Activated CD8-positive, alpha-beta T cell treated with anti-CD3 and anti-CD28 coated beads for 36 hours (primary cell): ENCODE results near the gene ETV1. TPM values are rescaled to one million over a fixed set of nuclear protein-coding genes. Genes with fewer than 3 reads are reported as not detected.

Experiments used
- ATAC-seq: fragments of 200-7000 bp; cut with Tn5 transposase; one replicate; pipeline ENCODE4 v1.10.0; 2021; ENCODE audit warnings: mild to moderate bottlenecking, moderate library complexity
- CTCF ChIA-PET: fragments of 350-600 bp; sonication (Branson Sonifier 250); formaldehyde crosslinking; loops from one replicate; lab custom pipeline; 2021; ENCODE audit warnings: antibody characterized with exemption; lab: Charles Lee
- POLR2A ChIA-PET: fragments of 350-600 bp; sonication (Branson Sonifier 250); formaldehyde crosslinking; loops from one replicate; lab custom pipeline; 2021; ENCODE audit warnings: antibody characterized with exemption; lab: Charles Lee
- DNase-seq: peaks from one replicate; pipeline ENCODE4 v3.0.0-alpha.2; 2020
- H3K27ac Mint-ChIP-seq: one replicate; pipeline ENCODE4 v1.8.0; 2021; ENCODE audit warnings: mild to moderate bottlenecking, mixed read lengths
- H3K27me3 Mint-ChIP-seq: one replicate; pipeline ENCODE4 v1.8.0; 2021; ENCODE audit warnings: mixed read lengths
- H3K36me3 Mint-ChIP-seq: one replicate; pipeline ENCODE4 v1.8.0; 2021; ENCODE audit warnings: low read depth, mixed read lengths
- H3K4me1 Mint-ChIP-seq: one replicate; pipeline ENCODE4 v1.8.0; 2021; ENCODE audit warnings: low read depth, mixed read lengths
- H3K4me3 Mint-ChIP-seq: one replicate; pipeline ENCODE4 v1.8.0; 2021; ENCODE audit warnings: mild to moderate bottlenecking, moderate library complexity, mixed read lengths
- H3K9me3 Mint-ChIP-seq: one replicate; pipeline ENCODE4 v1.8.0; 2021; ENCODE audit warnings: mixed read lengths
- intact Hi-C: fragments of 100-400 bp; cut with micrococcal nuclease; formaldehyde crosslinking; loops from one replicate; pipeline ENCODE4 v1.10.0; 2022
- total RNA-seq, 2 experiments: library from RNA; stranded (reverse); gene quantifications; one replicate each; pipeline ENCODE4 v1.2.3, GENCODE V29; 2021
- TF ChIP-seq, protein P1 (sequence below): fragments of 200-600 bp; IDR thresholded peaks from one replicate; pipeline ENCODE4 v1.8.0; 2022; ENCODE audit warnings: antibody characterized with exemption, mild to moderate bottlenecking

ETV1 gene
- total RNA-seq, 2 experiments from 2014 or later, result 0.18 to 0.56 TPM

GRCh38 chr7:13987395-13987794, 2.1 kb downstream of the ETV1 start:
- H3K9me3 Mint-ChIP-seq, result no peaks in the 10 kb centered on the region
- CTCF ChIA-PET, result no interaction called here
- peaks cover 2% of the 10 kb centered on the region for H3K27me3 Mint-ChIP-seq
- TF ChIP-seq, protein P1, sequence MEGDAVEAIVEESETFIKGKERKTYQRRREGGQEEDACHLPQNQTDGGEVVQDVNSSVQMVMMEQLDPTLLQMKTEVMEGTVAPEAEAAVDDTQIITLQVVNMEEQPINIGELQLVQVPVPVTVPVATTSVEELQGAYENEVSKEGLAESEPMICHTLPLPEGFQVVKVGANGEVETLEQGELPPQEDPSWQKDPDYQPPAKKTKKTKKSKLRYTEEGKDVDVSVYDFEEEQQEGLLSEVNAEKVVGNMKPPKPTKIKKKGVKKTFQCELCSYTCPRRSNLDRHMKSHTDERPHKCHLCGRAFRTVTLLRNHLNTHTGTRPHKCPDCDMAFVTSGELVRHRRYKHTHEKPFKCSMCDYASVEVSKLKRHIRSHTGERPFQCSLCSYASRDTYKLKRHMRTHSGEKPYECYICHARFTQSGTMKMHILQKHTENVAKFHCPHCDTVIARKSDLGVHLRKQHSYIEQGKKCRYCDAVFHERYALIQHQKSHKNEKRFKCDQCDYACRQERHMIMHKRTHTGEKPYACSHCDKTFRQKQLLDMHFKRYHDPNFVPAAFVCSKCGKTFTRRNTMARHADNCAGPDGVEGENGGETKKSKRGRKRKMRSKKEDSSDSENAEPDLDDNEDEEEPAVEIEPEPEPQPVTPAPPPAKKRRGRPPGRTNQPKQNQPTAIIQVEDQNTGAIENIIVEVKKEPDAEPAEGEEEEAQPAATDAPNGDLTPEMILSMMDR, result no peak
- POLR2A ChIA-PET, result no interaction called here
- DNase-seq (no peak), ATAC-seq (no peak)
- H3K4me3 Mint-ChIP-seq, result no peak overlapping the region
- intact Hi-C loops, result no loop called here
- no peak overlapping the region for H3K27ac Mint-ChIP-seq
- no peaks in the 10 kb centered on the region for H3K36me3 Mint-ChIP-seq
- H3K4me1 Mint-ChIP-seq, result no peaks in the 10 kb centered on the region

DNA sequence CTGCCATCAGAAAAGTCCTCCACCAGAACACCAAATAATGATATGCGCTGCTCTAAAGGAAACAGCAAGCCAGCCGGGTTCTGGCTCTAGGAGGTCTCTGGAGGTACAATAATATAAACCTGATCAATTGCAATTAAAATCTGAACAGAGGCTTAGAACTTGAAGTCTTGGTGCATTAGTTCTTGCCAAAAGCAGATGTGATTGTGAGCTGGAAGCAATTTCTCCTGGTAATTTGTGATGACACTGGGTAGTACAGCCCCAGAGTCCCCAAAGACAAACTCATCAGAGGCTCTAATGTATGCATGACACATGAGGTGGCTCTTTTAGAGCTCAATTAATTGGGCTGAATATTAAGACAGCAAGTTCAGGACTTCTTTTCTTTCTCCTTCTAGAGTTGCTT, 3.3 kb downstream of the ETV1 start:
- Mint-ChIP-seq H3K4me1 (no peaks in the 10 kb centered on the region), H3K9me3 (no peaks in the 10 kb centered on the region), H3K4me3 (no peak overlapping the region), H3K27ac (no peak overlapping the region), H3K27me3 (peaks cover 3% of the 10 kb centered on the region), H3K36me3 (no peaks in the 10 kb centered on the region)
- TF ChIP-seq, protein P1, result no peak
- DNase-seq (no peak), ATAC-seq (no peak)
- CTCF ChIA-PET, result no interaction called here
- POLR2A ChIA-PET, result no interaction called here
- intact Hi-C loops, result no loop called here

DNA sequence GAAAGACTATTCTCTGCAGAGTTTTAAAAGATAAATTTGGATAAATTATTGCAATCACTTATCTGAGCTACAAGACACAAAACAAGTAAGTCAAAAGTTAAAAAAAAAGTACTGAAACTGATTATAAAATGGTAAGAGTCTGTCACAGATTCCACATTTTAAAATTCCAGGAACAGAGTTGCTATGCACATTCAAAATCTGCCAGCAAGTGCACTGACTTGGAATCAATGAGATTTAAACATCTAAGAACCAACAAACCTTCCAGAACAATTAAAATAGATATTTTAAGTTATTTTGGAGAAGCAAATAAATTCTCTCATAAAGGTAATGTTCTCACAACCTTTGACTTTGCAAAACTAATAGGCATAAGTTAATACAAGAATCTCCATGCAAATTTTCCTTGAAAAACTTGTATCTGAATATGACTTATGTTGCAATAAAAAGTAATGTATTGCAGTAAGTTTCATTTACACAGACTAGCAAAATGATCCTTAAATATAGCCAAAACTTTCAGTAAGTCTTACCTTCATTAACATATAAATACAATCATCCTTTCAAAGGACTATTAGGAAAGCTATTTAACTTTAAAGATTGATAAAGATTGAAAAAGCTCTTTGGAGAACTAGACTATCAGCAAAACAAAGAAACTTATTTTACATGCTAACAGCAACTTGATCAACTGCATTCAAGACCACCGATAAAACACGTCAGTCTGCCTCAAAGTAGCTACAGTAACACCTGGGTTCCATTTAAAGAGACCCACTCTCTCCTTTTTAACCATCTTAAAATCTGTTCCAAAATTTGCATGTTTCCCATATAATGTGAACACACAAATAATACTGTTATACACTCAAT, 4.4 kb downstream of the ETV1 start:
- Mint-ChIP-seq H3K27me3 (peaks cover 6% of the 10 kb centered on the region), H3K9me3 (no peaks in the 10 kb centered on the region), H3K36me3 (no peaks in the 10 kb centered on the region), H3K4me3 (no peak overlapping the region), H3K27ac (no peak overlapping the region), H3K4me1 (no peaks in the 10 kb centered on the region)
- POLR2A ChIA-PET, result no interaction called here
- TF ChIP-seq, protein P1, result no peak
- no peak for DNase-seq
- intact Hi-C loops, result no loop called here
- CTCF ChIA-PET, result no interaction called here
- ATAC-seq, result no peak

GRCh38 chr7:13984061-13984460, 5.4 kb downstream of the ETV1 start:
- ChIA-PET CTCF (no interaction called here), POLR2A (no interaction called here)
- H3K27ac Mint-ChIP-seq, result no peak overlapping the region
- intact Hi-C loops, result no loop called here
- no peaks in the 10 kb centered on the region for H3K36me3 Mint-ChIP-seq
- peaks cover 6% of the 10 kb centered on the region for H3K27me3 Mint-ChIP-seq
- DNase-seq (no peak), ATAC-seq (no peak)
- no peak overlapping the region for H3K4me3 Mint-ChIP-seq
- no peaks in the 10 kb centered on the region for H3K9me3 Mint-ChIP-seq
- no peaks in the 10 kb centered on the region for H3K4me1 Mint-ChIP-seq
- TF ChIP-seq, protein P1, result no peak

- no peak for DNase-seq
- ChIA-PET POLR2A (no interaction called here), CTCF (no interaction called here)
- peaks cover 6% of the 10 kb centered on the region for H3K27me3 Mint-ChIP-seq
- TF ChIP-seq, protein P1, result no peak
- no peaks in the 10 kb centered on the region for H3K9me3 Mint-ChIP-seq
- H3K4me1 Mint-ChIP-seq, result no peaks in the 10 kb centered on the region
- H3K27ac Mint-ChIP-seq, result no peak overlapping the region
- H3K36me3 Mint-ChIP-seq, result no peaks in the 10 kb centered on the region
- no peak overlapping the region for H3K4me3 Mint-ChIP-seq
- intact Hi-C loops, result no loop called here
- ATAC-seq, result no peak
Measured at GRCh38 chr7:13982940-13983677, 6.4 kb downstream of the ETV1 start.
